ENCODE results near the gene S1PR5. TPM values are rescaled to one million over a fixed set of nuclear protein-coding genes. Genes with fewer than 3 reads are reported as not detected.
A peak's percentile ranks its signal among the peaks of the same experiment; 100 is the strongest.

The S1PR5 gene, protein sequence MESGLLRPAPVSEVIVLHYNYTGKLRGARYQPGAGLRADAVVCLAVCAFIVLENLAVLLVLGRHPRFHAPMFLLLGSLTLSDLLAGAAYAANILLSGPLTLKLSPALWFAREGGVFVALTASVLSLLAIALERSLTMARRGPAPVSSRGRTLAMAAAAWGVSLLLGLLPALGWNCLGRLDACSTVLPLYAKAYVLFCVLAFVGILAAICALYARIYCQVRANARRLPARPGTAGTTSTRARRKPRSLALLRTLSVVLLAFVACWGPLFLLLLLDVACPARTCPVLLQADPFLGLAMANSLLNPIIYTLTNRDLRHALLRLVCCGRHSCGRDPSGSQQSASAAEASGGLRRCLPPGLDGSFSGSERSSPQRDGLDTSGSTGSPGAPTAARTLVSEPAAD
- total RNA-seq = not detected in 2 replicates

DNA sequence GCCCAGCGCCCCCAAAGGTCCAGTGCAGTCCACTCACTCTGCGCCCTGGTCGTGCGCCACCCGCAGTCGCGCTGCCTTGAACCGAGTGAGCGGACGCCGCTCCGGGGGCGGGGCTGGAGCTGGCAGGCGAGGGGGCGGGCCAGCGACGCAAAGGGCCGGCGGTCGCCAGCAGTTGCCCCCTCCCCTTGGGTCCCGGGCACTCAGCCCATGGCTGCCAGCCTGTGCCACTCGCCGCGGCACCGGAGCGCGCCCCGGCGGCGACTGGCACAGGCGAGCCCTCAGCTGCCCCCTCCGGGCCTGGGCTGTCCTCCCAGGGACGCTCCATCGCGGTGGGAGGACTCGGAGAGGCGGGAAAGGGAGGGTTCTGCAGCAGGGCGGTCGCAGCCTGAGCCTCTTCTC is at the start of gene S1PR5:
S1PR5 (minus strand) TSS at position 87 of the 399 bp plus-strand sequence. CDS start 2,436 bp downstream, outside the sequence.
- DNase-seq (ENCODE audit: low read depth) = no peak
- TF ChIP-seq, protein P1, sequence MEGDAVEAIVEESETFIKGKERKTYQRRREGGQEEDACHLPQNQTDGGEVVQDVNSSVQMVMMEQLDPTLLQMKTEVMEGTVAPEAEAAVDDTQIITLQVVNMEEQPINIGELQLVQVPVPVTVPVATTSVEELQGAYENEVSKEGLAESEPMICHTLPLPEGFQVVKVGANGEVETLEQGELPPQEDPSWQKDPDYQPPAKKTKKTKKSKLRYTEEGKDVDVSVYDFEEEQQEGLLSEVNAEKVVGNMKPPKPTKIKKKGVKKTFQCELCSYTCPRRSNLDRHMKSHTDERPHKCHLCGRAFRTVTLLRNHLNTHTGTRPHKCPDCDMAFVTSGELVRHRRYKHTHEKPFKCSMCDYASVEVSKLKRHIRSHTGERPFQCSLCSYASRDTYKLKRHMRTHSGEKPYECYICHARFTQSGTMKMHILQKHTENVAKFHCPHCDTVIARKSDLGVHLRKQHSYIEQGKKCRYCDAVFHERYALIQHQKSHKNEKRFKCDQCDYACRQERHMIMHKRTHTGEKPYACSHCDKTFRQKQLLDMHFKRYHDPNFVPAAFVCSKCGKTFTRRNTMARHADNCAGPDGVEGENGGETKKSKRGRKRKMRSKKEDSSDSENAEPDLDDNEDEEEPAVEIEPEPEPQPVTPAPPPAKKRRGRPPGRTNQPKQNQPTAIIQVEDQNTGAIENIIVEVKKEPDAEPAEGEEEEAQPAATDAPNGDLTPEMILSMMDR (conservative IDR thresholded peaks at IDR 0.05; ENCODE audit: low read depth, low read length) = no peak
- no peak within 1 kb of the TSS for H3K4me3 ChIP-seq (ENCODE audit: low read depth, low read length)

DNA sequence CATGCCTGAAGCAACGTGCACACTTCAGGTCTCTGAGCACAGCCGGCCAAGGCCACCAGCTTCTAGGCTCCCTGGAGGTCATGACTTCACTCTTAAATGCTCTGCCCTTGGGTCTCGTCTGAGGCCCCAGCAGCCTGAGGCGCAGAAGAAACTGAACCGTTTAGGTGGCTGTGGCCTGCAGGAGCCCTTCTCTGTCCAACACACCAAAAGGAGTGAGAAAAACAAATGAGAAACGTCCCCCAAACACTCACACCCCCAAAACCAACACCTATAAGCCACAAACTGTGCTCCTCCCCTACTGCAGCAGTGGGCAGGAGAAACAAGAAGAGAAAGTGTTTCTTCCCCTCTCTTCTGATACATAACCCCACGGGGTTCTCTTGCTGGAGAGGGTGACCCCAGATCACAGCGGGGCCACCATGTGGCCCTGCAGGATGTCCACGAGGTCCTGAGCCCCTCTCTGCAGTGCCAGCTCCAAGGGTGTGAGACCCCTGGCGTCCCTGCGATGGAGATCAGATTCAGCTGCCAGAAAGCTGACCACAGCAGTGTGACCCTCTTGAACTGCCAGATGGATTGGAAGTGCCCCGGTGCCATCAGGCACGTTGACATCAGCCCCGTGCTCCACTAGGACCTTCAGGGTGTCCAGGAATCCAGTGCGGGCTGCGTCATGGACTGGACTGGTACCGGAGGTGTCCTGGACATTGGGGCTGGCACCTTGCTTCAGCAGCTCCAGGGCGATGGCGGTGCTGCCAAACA is 49.6 kb upstream of the S1PR5 start:
- no peak for DNase-seq (ENCODE audit: low read depth)

DNA sequence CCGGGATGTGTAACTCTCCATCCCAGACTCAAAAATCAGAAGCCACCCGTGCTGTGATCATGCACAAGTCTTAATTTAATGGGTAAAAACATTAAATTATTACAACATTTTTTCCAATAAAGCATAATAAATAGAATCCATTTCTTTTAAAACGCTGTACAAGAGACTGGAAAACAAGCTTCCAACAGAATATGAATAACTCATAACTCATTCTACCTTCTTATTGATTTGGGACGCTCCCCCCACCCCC is 49.1 kb upstream of the S1PR5 start:
- peak overlapping the region; percentile 96 for H3K4me3 ChIP-seq (ENCODE audit: low read depth, low read length)
- DNase-seq (ENCODE audit: low read depth) = no peak
- TF ChIP-seq, protein P1 (conservative IDR thresholded peaks at IDR 0.05; ENCODE audit: low read depth, low read length) = no peak

More for the DNA sequence above, 49.6 kb upstream of the S1PR5 start:
- TF ChIP-seq, protein P1 (conservative IDR thresholded peaks at IDR 0.05; ENCODE audit: low read depth, low read length) = no peak
- no peak overlapping the region for H3K4me3 ChIP-seq (ENCODE audit: low read depth, low read length)

DNA sequence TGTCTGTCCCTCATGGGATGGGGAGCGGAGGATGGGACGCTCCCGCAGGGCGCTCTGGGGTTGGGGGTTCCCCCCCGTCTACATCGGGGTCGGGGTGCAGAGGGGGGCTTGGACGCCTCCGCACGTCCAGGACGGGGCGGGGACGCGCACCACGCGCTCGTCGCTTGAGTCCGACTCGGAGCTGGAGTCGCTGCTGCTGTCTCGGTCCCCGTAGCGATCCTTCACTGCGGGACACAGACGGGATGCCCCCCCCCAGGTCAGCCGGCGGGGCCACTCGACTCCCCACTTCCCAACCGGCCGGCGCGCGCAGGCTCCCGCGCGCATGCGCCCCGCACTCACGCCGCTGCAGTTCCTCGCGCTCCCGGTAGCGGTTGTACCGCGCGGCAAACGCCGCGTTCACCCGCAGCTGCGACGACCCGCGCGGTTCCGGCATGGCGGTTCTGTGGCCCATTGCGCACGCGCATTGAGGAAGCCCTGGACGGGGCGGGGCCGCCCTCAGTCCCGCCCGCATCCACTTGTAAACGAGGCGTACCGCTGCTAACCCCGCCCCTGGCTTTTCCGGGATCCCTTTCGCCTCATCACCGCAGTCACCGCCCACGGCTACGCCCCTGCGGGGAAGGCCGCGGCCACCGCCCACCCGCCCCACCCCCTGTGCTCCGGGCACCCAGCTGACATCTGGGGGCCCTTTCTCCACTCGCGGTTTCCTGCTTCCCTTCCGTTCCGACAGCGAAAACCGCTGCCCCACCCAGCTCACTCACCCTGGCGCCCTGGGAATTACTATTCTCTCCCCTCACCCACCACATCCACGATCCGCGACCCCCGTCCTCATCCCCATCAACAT is 48.5 kb upstream of the S1PR5 start, which contains the start of gene KRI1:
KRI1 (minus strand) TSS at position 444 of the 841 bp plus-strand sequence; CDS start at position 433, 11 bp downstream.
- TF ChIP-seq, protein P1 (conservative IDR thresholded peaks at IDR 0.05; ENCODE audit: low read depth, low read length) = peak; percentile 27
- peak; percentile 49 for DNase-seq (ENCODE audit: low read depth)
- H3K4me3 ChIP-seq (ENCODE audit: low read depth, low read length) = peak within 1 kb of the TSS; percentile 96

DNA sequence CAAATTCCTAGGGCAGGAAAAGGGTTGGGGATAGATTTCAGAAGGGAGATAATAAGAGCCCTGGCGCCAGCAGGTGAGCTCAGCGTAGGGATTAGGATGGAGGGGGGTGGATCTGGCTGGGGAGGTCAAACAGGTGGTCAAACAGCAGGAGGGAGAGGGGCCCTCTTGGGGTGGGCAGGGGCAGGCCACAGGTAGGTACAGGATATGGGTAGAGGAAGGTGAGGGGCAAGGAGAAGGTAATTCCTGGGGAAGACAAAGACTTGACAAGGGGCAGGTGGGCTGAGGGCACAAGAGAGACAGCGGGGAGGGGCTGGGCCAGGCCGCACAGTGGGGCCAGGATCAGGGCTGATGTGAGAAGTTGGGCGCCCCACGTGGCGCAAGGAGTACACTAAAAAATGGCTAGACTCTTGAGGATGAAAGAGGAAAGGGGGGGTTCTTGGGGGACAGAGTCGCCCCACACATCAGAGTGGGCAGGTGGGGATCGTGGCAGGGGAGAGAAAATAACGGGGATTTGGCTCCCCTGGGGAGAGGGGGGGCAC is 47.9 kb upstream of the S1PR5 start:
- no peak for DNase-seq (ENCODE audit: low read depth)
- TF ChIP-seq, protein P1 (conservative IDR thresholded peaks at IDR 0.05; ENCODE audit: low read depth, low read length) = peak; percentile 39
- H3K4me3 ChIP-seq (ENCODE audit: low read depth, low read length) = peak overlapping the region; percentile 96

DNA sequence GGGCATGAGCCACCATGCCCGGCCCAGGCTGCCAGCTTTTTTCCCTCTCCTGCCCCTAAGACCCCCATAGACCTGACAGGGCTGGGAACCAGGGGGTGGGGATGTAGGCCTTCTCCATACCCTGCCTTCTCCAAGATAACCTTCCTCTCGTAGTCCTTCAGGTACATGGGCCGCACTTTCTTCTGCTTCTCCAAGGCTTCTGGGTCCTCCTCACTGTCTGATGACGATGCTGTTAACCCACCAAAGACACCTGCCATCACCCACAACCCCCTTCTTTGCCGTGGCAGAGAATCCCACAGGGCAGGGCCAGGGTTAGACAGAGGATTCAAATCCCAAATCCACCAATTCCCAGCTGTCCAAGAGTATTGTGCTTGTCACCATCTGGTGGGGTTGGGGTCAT is 45.4 kb upstream of the S1PR5 start:
- TF ChIP-seq, protein P1 (conservative IDR thresholded peaks at IDR 0.05; ENCODE audit: low read depth, low read length) = no peak
- H3K4me3 ChIP-seq (ENCODE audit: low read depth, low read length) = no peak overlapping the region
- no peak for DNase-seq (ENCODE audit: low read depth)
